Osteocyte (in vitro differentiated cells): ENCODE results near the gene JAZF1. TPM values are rescaled to one million over a fixed set of nuclear protein-coding genes. Genes with fewer than 3 reads are reported as not detected.

Source experiments
- DNase-seq: peaks from one replicate; pipeline ENCODE4 v3.0.0; 2021; ENCODE audit warnings: mixed read lengths; ENCODE audit not compliant: unreplicated experiment; ENCODE audit errors: extremely low spot score
- H3K27ac Mint-ChIP-seq: one replicate; pipeline ENCODE4 v1.8.0; 2021; ENCODE audit warnings: mild to moderate bottlenecking, mixed read lengths; ENCODE audit not compliant: unreplicated experiment
- H3K27me3 Mint-ChIP-seq: one replicate; pipeline ENCODE4 v1.8.0; 2021; ENCODE audit warnings: mixed read lengths; ENCODE audit not compliant: unreplicated experiment
- H3K36me3 Mint-ChIP-seq: one replicate; pipeline ENCODE4 v1.8.0; 2021; ENCODE audit warnings: mixed read lengths; ENCODE audit not compliant: unreplicated experiment
- H3K4me1 Mint-ChIP-seq: one replicate; pipeline ENCODE4 v1.8.0; 2021; ENCODE audit warnings: mixed read lengths; ENCODE audit not compliant: unreplicated experiment
- H3K4me3 Mint-ChIP-seq: one replicate; pipeline ENCODE4 v1.8.0; 2021; ENCODE audit warnings: mild to moderate bottlenecking, moderate library complexity, mixed read lengths; ENCODE audit not compliant: unreplicated experiment
- H3K9me3 Mint-ChIP-seq: one replicate; pipeline ENCODE4 v1.8.0; 2021; ENCODE audit warnings: mixed read lengths; ENCODE audit not compliant: unreplicated experiment
- total RNA-seq: library from RNA; stranded (reverse); gene quantifications from 2 replicates; pipeline ENCODE4 v1.2.1, GENCODE V29; 2021
- TF ChIP-seq, protein P1 (sequence below): fragments of 200-600 bp; sonication (generic); IDR thresholded peaks from 2 replicates; pipeline ENCODE4 v1.5.0; 2021; ENCODE audit warnings: antibody characterized with exemption, mild to moderate bottlenecking, moderate library complexity

JAZF1 gene
- total RNA-seq, 1 donor from 2014 or later, result 19.8 TPM

DNA sequence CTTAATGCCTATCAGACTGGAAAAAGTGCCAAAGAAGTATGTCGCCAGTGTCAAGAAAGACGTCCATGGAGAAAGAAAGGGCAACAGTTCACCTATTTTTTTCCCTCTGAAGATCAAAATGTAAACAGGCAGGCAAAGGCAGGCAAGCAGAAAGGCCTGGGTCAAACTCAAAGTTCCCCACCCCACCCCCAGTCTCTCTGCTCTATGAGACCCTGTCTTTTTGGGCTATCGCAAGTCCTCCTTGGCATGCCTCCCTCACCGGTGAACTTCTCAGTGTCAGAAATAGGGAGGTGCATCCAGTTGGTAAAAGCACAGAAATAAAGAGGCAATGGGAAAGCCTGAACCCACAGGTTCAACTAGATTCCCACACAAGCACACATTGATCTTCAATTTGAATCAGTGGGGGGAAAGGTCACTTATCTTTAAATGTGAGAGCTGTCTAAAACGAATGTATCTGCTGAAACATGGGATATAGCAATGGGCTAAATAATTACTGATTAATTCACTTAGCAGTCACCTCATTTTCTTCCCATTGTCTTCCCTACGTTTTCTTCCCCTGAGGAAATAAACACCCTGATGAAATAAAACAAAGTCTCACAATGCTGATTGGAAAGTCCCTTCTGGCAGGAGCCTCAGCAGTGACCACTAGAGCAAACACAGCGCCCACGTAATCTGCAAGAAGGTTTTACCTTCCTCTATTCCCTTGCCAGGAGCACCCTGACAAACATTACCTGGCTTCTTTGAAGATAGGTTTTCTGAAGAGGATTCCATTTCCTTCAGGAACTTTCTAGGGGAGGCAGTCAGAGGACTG lies 31.1 kb downstream of the JAZF1 start:
- Mint-ChIP-seq H3K27me3 (no peaks in the 10 kb centered on the region), H3K27ac (no peak overlapping the region), H3K4me1 (peaks cover 18% of the 10 kb centered on the region)

DNA sequence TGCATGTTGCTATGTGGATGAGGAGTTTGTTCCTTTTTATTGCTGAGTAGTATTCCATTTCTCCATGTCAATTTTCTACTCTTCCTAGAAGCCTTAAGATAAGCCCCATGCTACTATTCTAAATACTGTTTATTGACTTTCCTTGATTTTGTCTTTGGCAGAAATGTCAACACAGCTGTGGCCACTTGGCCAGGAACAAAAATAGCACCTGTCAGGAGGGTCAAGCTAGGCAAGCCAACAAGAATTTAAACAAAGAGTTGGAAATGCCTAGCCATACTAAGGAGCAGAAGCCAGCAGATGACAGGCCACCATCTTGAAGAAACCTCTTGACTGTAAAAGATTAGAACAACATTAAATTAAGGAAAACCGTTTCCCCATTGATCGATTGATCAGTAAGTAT lies 34.7 kb downstream of the JAZF1 start:
- H3K4me1 Mint-ChIP-seq, result peaks cover 11% of the 10 kb centered on the region
- peaks cover 5% of the 10 kb centered on the region for H3K9me3 Mint-ChIP-seq
- no peak overlapping the region for H3K4me3 Mint-ChIP-seq
- H3K27me3 Mint-ChIP-seq, result no peaks in the 10 kb centered on the region
- DNase-seq, result no peak
- H3K36me3 Mint-ChIP-seq, result peaks cover 4% of the 10 kb centered on the region
- TF ChIP-seq, protein P1, sequence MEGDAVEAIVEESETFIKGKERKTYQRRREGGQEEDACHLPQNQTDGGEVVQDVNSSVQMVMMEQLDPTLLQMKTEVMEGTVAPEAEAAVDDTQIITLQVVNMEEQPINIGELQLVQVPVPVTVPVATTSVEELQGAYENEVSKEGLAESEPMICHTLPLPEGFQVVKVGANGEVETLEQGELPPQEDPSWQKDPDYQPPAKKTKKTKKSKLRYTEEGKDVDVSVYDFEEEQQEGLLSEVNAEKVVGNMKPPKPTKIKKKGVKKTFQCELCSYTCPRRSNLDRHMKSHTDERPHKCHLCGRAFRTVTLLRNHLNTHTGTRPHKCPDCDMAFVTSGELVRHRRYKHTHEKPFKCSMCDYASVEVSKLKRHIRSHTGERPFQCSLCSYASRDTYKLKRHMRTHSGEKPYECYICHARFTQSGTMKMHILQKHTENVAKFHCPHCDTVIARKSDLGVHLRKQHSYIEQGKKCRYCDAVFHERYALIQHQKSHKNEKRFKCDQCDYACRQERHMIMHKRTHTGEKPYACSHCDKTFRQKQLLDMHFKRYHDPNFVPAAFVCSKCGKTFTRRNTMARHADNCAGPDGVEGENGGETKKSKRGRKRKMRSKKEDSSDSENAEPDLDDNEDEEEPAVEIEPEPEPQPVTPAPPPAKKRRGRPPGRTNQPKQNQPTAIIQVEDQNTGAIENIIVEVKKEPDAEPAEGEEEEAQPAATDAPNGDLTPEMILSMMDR, result no peak
- H3K27ac Mint-ChIP-seq, result no peak overlapping the region

More for the DNA sequence above, 31.1 kb downstream of the JAZF1 start:
- Mint-ChIP-seq H3K9me3 (peaks cover 5% of the 10 kb centered on the region), H3K4me3 (no peak overlapping the region), H3K36me3 (peaks cover 4% of the 10 kb centered on the region)
- no peak for DNase-seq
- TF ChIP-seq, protein P1, result no peak

DNA sequence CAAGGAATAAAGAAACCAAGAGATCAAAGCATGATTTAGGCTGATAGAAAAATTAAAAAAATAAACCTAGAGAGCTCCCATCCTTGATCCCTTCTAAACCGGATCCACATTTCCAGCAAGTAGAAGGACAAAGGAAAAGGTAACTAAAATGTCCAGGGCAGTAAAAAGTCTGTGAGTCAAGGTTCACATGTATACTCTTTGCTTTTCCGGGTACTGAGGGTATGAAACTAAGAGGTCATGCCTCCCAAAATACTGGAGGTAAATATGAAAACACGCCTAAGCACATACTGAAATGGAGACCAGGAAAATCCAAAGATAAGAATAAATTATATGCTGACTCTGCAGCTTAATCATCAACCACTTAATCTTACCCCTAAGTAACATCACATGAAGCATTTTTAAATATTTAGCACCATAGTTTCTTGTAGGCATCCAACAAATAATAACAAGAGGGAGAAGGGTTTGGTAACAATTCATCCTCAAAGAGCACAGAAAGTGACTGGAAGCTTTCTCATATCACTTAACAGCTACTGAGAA lies 35.4 kb downstream of the JAZF1 start:
- TF ChIP-seq, protein P1, result no peak
- no peak overlapping the region for H3K27ac Mint-ChIP-seq
- peaks cover 5% of the 10 kb centered on the region for H3K9me3 Mint-ChIP-seq
- peaks cover 15% of the 10 kb centered on the region for H3K4me1 Mint-ChIP-seq
- no peak for DNase-seq
- no peaks in the 10 kb centered on the region for H3K27me3 Mint-ChIP-seq
- H3K4me3 Mint-ChIP-seq, result no peak overlapping the region
- H3K36me3 Mint-ChIP-seq, result peaks cover 4% of the 10 kb centered on the region

DNA sequence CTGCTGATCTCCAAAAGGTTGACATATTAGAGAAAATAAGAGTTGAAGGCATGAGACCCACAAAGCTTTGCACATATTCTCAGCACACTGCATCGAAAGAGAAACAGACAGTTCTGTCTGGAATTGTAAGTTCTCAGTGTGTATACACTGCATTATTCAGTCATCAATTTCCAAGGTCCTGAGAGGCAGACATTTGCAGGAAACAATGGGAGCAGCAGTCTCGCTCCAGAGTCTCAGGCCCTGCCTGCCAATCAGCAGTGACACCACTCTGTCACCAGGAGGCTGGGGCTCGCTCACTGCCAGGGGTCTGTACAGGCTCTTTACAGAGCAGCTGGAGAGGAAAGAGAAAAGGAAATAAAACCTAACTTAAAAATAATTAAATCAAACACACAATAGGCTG lies 36.3 kb downstream of the JAZF1 start:
- H3K27ac Mint-ChIP-seq, result no peak overlapping the region
- no peaks in the 10 kb centered on the region for H3K27me3 Mint-ChIP-seq
- peaks cover 4% of the 10 kb centered on the region for H3K36me3 Mint-ChIP-seq
- TF ChIP-seq, protein P1, result no peak
- DNase-seq, result no peak
- peaks cover 5% of the 10 kb centered on the region for H3K9me3 Mint-ChIP-seq
- no peak overlapping the region for H3K4me3 Mint-ChIP-seq
- peaks cover 15% of the 10 kb centered on the region for H3K4me1 Mint-ChIP-seq

DNA sequence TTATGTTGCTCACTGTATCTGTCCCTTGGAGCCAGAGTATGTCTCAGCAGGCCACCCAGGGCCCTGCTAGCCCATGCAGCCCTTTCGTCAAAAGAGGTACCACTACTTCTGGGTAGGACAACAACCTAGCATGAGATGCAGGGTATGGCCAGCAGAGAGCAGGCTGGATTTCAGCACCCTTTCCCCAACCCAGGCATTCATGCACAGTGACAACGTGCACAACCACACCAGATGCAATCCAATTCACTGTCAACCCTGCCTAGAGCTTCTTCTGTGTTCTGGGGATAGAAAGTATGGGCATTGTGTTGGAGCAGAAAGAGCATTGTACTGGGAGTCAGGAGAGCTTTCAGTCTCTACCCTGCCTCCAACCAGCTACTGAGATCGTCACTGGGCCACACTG lies 37.9 kb downstream of the JAZF1 start:
- Mint-ChIP-seq H3K36me3 (peaks cover 4% of the 10 kb centered on the region), H3K27ac (no peak overlapping the region), H3K4me1 (peaks cover 15% of the 10 kb centered on the region), H3K4me3 (no peak overlapping the region), H3K27me3 (no peaks in the 10 kb centered on the region), H3K9me3 (peaks cover 5% of the 10 kb centered on the region)
- DNase-seq, result no peak
- TF ChIP-seq, protein P1, result no peak
